ENCODE measurements around the gene AGXT2. TPM values are rescaled to one million over a fixed set of nuclear protein-coding genes. Genes with fewer than 3 reads are reported as not detected.

The AGXT2 gene
- total and polyA plus RNA-seq, 2 donors (not counting 1 experiment from before 2014, with no cell fraction given): not detected

- H2AFZ ChIP-seq (ENCODE audit: low read length): no peak overlapping the region
- no peak for TF ChIP-seq CTCF (conservative IDR thresholded peaks at IDR 0.05 in 1 of 2, IDR thresholded peaks at IDR 0.05 in 1 of 2; ENCODE audit: low read depth in 1 of 2, low read length in 2 of 2)
- no peak for TF ChIP-seq EZH2 (IDR thresholded peaks at IDR 0.05; ENCODE audit: low read length, missing control alignments)
- H3K4me3 ChIP-seq (replicated peaks in 1 of 4; ENCODE audit: control extremely low read depth in 1 of 4, insufficient read depth in 1 of 4, low read depth in 3 of 4, low read length in 4 of 4): no peak overlapping the region
- no peak overlapping the region for H3K4me2 ChIP-seq (ENCODE audit: extremely low read depth, insufficient read depth, low read length)
- no peaks in the 10 kb centered on the region for H4K20me1 ChIP-seq (ENCODE audit: control insufficient read depth, extremely low read depth, insufficient read depth, low read length)
- peaks cover 3% of the 10 kb centered on the region for H3K27me3 ChIP-seq (ENCODE audit: control insufficient read depth, insufficient read depth, low read length)
- DNase-seq (ENCODE audit: low read depth in 2 of 2): no peak
- no peaks in the 10 kb centered on the region for H3K36me3 ChIP-seq (ENCODE audit: control insufficient read depth, insufficient read depth, low read length)
- H3K9ac ChIP-seq (ENCODE audit: insufficient read depth, low read length): no peak overlapping the region
- no peaks in the 10 kb centered on the region for H3K9me3 ChIP-seq (ENCODE audit: control insufficient read depth, insufficient read depth, low read depth, low read length)
- no peak overlapping the region for H3K27ac ChIP-seq (ENCODE audit: insufficient read depth, low read length)
- no peaks in the 10 kb centered on the region for H3K4me1 ChIP-seq (ENCODE audit: control insufficient read depth, extremely low read depth, insufficient read depth, low read length)
- H3K79me2 ChIP-seq (ENCODE audit: control insufficient read depth, insufficient read depth, low read length): no peaks in the 10 kb centered on the region
These were observed 44.0 kb upstream of the AGXT2 start for GRCh38 chr5:35091704-35092103.

- Histone ChIP-seq H3K4me1 (ENCODE audit: control insufficient read depth, extremely low read depth, insufficient read depth, low read length) (no peaks in the 10 kb centered on the region), H3K27ac (ENCODE audit: insufficient read depth, low read length) (no peak overlapping the region), H3K36me3 (ENCODE audit: control insufficient read depth, insufficient read depth, low read length) (no peaks in the 10 kb centered on the region), H3K9ac (ENCODE audit: insufficient read depth, low read length) (no peak overlapping the region), H3K4me2 (ENCODE audit: extremely low read depth, insufficient read depth, low read length) (no peak overlapping the region), H4K20me1 (ENCODE audit: control insufficient read depth, extremely low read depth, insufficient read depth, low read length) (no peaks in the 10 kb centered on the region), H3K79me2 (ENCODE audit: control insufficient read depth, insufficient read depth, low read length) (no peaks in the 10 kb centered on the region), H3K4me3 (replicated peaks in 1 of 4; ENCODE audit: control extremely low read depth in 1 of 4, insufficient read depth in 1 of 4, low read depth in 3 of 4, low read length in 4 of 4) (no peak overlapping the region), H3K27me3 (ENCODE audit: control insufficient read depth, insufficient read depth, low read length) (peaks cover 8% of the 10 kb centered on the region), H2AFZ (ENCODE audit: low read length) (no peak overlapping the region), H3K9me3 (ENCODE audit: control insufficient read depth, insufficient read depth, low read depth, low read length) (no peaks in the 10 kb centered on the region)
- DNase-seq (ENCODE audit: low read depth in 2 of 2): peak; percentile 48 to 77
- TF ChIP-seq EZH2 (IDR thresholded peaks at IDR 0.05; ENCODE audit: low read length, missing control alignments) (no peak), CTCF (conservative IDR thresholded peaks at IDR 0.05 in 1 of 2, IDR thresholded peaks at IDR 0.05 in 1 of 2; ENCODE audit: low read depth in 1 of 2, low read length in 2 of 2) (peak; percentile 88 to 96)
These were observed 41.9 kb upstream of the AGXT2 start for GRCh38 chr5:35089334-35090314.

GRCh38 chr5:35087991-35088390 lies 40.2 kb upstream of the AGXT2 start:
- Histone ChIP-seq H3K4me2 (ENCODE audit: extremely low read depth, insufficient read depth, low read length) (no peak overlapping the region), H2AFZ (ENCODE audit: low read length) (no peak overlapping the region)
- no peak for TF ChIP-seq EZH2 (IDR thresholded peaks at IDR 0.05; ENCODE audit: low read length, missing control alignments)
- TF ChIP-seq CTCF (conservative IDR thresholded peaks at IDR 0.05 in 1 of 2, IDR thresholded peaks at IDR 0.05 in 1 of 2; ENCODE audit: low read depth in 1 of 2, low read length in 2 of 2): no peak

More at GRCh38 chr5:35087991-35088390, 40.2 kb upstream of the AGXT2 start:
- Histone ChIP-seq H3K27ac (ENCODE audit: insufficient read depth, low read length) (no peak overlapping the region), H3K27me3 (ENCODE audit: control insufficient read depth, insufficient read depth, low read length) (peaks cover 8% of the 10 kb centered on the region), H3K4me1 (ENCODE audit: control insufficient read depth, extremely low read depth, insufficient read depth, low read length) (no peaks in the 10 kb centered on the region), H3K4me3 (replicated peaks in 1 of 4; ENCODE audit: control extremely low read depth in 1 of 4, insufficient read depth in 1 of 4, low read depth in 3 of 4, low read length in 4 of 4) (no peak overlapping the region), H3K79me2 (ENCODE audit: control insufficient read depth, insufficient read depth, low read length) (no peaks in the 10 kb centered on the region), H3K9me3 (ENCODE audit: control insufficient read depth, insufficient read depth, low read depth, low read length) (no peaks in the 10 kb centered on the region), H4K20me1 (ENCODE audit: control insufficient read depth, extremely low read depth, insufficient read depth, low read length) (no peaks in the 10 kb centered on the region), H3K36me3 (ENCODE audit: control insufficient read depth, insufficient read depth, low read length) (no peaks in the 10 kb centered on the region), H3K9ac (ENCODE audit: insufficient read depth, low read length) (no peak overlapping the region)
- DNase-seq (ENCODE audit: low read depth in 2 of 2): peak; percentile 17 to 62

All from fibroblast of lung (primary cell).